ENCODE data around the gene TGFB1. TPM values are rescaled to one million over a fixed set of nuclear protein-coding genes. Genes with fewer than 3 reads are reported as not detected.

Gene TGFB1
- polyA plus RNA-seq, 3 donors, result 30.6 to 138 (median 42.2) TPM

GRCh38 chr19:41376241-41376997 is 22.7 kb upstream of the TGFB1 start, which contains the start of gene TMEM91:
Gene TMEM91 (plus strand): TSS chr19:41376533. CDS start chr19:41378310, 1,777 bp downstream.
- Histone ChIP-seq H2AFZ (ENCODE audit: insufficient read depth, low read depth, low read length, poor library complexity, severe bottlenecking) (peak within 1 kb of the TSS; percentile 94), H3K9ac (ENCODE audit: insufficient read depth, low read length, poor library complexity, severe bottlenecking) (peak within 1 kb of the TSS; percentile 79), H3K27ac (ENCODE audit: low read depth in 1 of 2, low read length in 2 of 2) (peak within 1 kb of the TSS; percentile 49 to 78), H4K20me1 (ENCODE audit: insufficient read depth, low read length) (no peaks in the 10 kb centered on the region), H3K4me2 (replicated peaks; ENCODE audit: extremely low read depth, low read length, poor library complexity, severe bottlenecking) (peak within 1 kb of the TSS; percentile 88), H3K27me3 (ENCODE audit: control insufficient read depth in 2 of 2, insufficient read depth in 2 of 2, low read length in 2 of 2) (no peaks in the 10 kb centered on the region), H3K4me1 (ENCODE audit: control insufficient read depth in 1 of 2, insufficient read depth in 2 of 2, low read length in 2 of 2) (peaks cover 49 to 53% of the 10 kb centered on the region in 2 donors), H3K36me3 (replicated peaks in 1 of 2; ENCODE audit: control insufficient read depth in 1 of 2, insufficient read depth in 2 of 2, low read length in 2 of 2) (peaks cover 0 to under 1% of the 10 kb centered on the region in 2 donors), H3K79me2 (ENCODE audit: insufficient read depth, low read length) (peaks cover 34% of the 10 kb centered on the region), H3K9me3 (replicated peaks in 1 of 2; ENCODE audit: control insufficient read depth in 1 of 2, insufficient read depth in 1 of 2, low read length in 2 of 2) (no peaks in the 10 kb centered on the region), H3K4me3 (replicated peaks in 1 of 3; ENCODE audit: low read depth in 2 of 3, low read length in 3 of 3) (peak within 1 kb of the TSS; percentile 71 to 92 (median 83))
- TF ChIP-seq CTCF (IDR thresholded peaks at IDR 0.05), result no peak
- H3K9me3 Mint-ChIP-seq, result peaks cover 0 to 2% (median 0%) of the 10 kb centered on the region in 7 donors
- peaks cover 49% of the 10 kb centered on the region for H3K4me1 Mint-ChIP-seq
- peak within 1 kb of the TSS; percentile 92 to 94 for H3K4me3 Mint-ChIP-seq
- intact Hi-C loops (cut with micrococcal nuclease), result loop anchor here in 1 of 2 donors (10.0 kb wide), 1 partner anchor 48 kb away; the partner anchor contains the start of gene B3GNT8
- peak within 1 kb of the TSS; percentile 43 to 93 (median 72) for H3K27ac Mint-ChIP-seq
- WGBS (ENCODE audit: insufficient coverage), result 2% methylated on average over 46 of the region's 47 CpGs
- H3K36me3 Mint-ChIP-seq, result peaks cover 2 to 20% of the 10 kb centered on the region in 2 donors
- H3K27me3 Mint-ChIP-seq (ENCODE audit: low read depth in 3 of 3), result peaks cover 0 to 2% (median 0%) of the 10 kb centered on the region in 3 donors
- DNase-seq, result peak in 2 of 3 donors; percentile 40 to 42

GRCh38 chr19:41373993-41374392 is 20.3 kb upstream of the TGFB1 start:
- Mint-ChIP-seq H3K27ac (peak overlapping the region in 1 of 7 donors; percentile 50), H3K36me3 (peaks cover 2 to 13% of the 10 kb centered on the region in 2 donors), H3K9me3 (peaks cover 0 to 2% (median 0%) of the 10 kb centered on the region in 7 donors), H3K27me3 (ENCODE audit: low read depth in 3 of 3) (peaks cover 0 to 2% (median 0%) of the 10 kb centered on the region in 3 donors), H3K4me3 (no peak overlapping the region), H3K4me1 (peaks cover 37% of the 10 kb centered on the region)
- Histone ChIP-seq H3K4me2 (replicated peaks; ENCODE audit: extremely low read depth, low read length, poor library complexity, severe bottlenecking) (no peak overlapping the region), H2AFZ (ENCODE audit: insufficient read depth, low read depth, low read length, poor library complexity, severe bottlenecking) (no peak overlapping the region), H3K27ac (ENCODE audit: low read depth in 1 of 2, low read length in 2 of 2) (no peak overlapping the region), H3K9me3 (replicated peaks in 1 of 2; ENCODE audit: control insufficient read depth in 1 of 2, insufficient read depth in 1 of 2, low read length in 2 of 2) (no peaks in the 10 kb centered on the region), H3K27me3 (ENCODE audit: control insufficient read depth in 2 of 2, insufficient read depth in 2 of 2, low read length in 2 of 2) (no peaks in the 10 kb centered on the region), H3K4me1 (ENCODE audit: control insufficient read depth in 1 of 2, insufficient read depth in 2 of 2, low read length in 2 of 2) (peaks cover 37 to 41% of the 10 kb centered on the region in 2 donors), H3K4me3 (replicated peaks in 1 of 3; ENCODE audit: low read depth in 2 of 3, low read length in 3 of 3) (no peak overlapping the region), H4K20me1 (ENCODE audit: insufficient read depth, low read length) (no peaks in the 10 kb centered on the region), H3K36me3 (replicated peaks in 1 of 2; ENCODE audit: control insufficient read depth in 1 of 2, insufficient read depth in 2 of 2, low read length in 2 of 2) (no peaks in the 10 kb centered on the region), H3K9ac (ENCODE audit: insufficient read depth, low read length, poor library complexity, severe bottlenecking) (no peak overlapping the region), H3K79me2 (ENCODE audit: insufficient read depth, low read length) (peaks cover 43% of the 10 kb centered on the region)
- WGBS (ENCODE audit: insufficient coverage), result 94% methylated on average over 9 of the region's 12 CpGs
- no peak for DNase-seq
- TF ChIP-seq CTCF (IDR thresholded peaks at IDR 0.05), result no peak
- intact Hi-C loops (cut with micrococcal nuclease), result loop anchor here in 1 of 2 donors (10.0 kb wide), 1 partner anchor 51 kb away; the partner anchor contains the start of gene B3GNT8
